RPMI7951 (cell line): ENCODE data around the gene MICA. TPM values are rescaled to one million over a fixed set of nuclear protein-coding genes. Genes with fewer than 3 reads are reported as not detected.
"Not testable (repeated sequence)": the region's sequence is repeated elsewhere in the genome, so short reads cannot be mapped to it uniquely, and the experiment has no call there.

Source experiments
- DNase-seq: peaks from one replicate; pipeline ENCODE4 v3.0.0-alpha.2; 2012; ENCODE audit warnings: low read depth
- total RNA-seq: library from RNA; depleted of rRNA; stranded (reverse); fragments of >200 nt; shearing (Covaris generic); gene quantifications from 2 replicates; pipeline ENCODE4 v1.2.3, GENCODE V29; 2014

Gene MICA
- total RNA-seq, 1 experiment from 2014 or later, result 42.3 TPM

GRCh38 chr6:31381666-31382065 is 21.7 kb upstream of the MICA start:
- no peak for DNase-seq

GRCh38 chr6:31383149-31383548 is 20.2 kb upstream of the MICA start:
- DNase-seq, result peak; percentile 32

- DNase-seq, result no peak
Observed at GRCh38 chr6:31385041-31385440, 18.4 kb upstream of the MICA start.

- no peak for DNase-seq
Observed at GRCh38 chr6:31386099-31386498, 17.3 kb upstream of the MICA start.

GRCh38 chr6:31386977-31387376 is 16.4 kb upstream of the MICA start:
- no peak for DNase-seq

GRCh38 chr6:31388916-31389801 is 14.2 kb upstream of the MICA start:
- DNase-seq, result not testable (repeated sequence)

GRCh38 chr6:31389802-31390132 is 13.6 kb upstream of the MICA start:
- DNase-seq, result not testable (repeated sequence)

GRCh38 chr6:31393932-31394331 is 9.5 kb upstream of the MICA start:
- DNase-seq, result no peak

- DNase-seq, result no peak
Observed at GRCh38 chr6:31394381-31394780, 9.0 kb upstream of the MICA start.

- no peak for DNase-seq
Observed at GRCh38 chr6:31395832-31396231, 7.6 kb upstream of the MICA start.

- peak; percentile 74 for DNase-seq
Observed at GRCh38 chr6:31396422-31397152, 6.8 kb upstream of the MICA start.

- not testable (repeated sequence) for DNase-seq
Observed at GRCh38 chr6:31397153-31397499, 6.3 kb upstream of the MICA start.

- DNase-seq, result no peak
Observed at GRCh38 chr6:31397901-31398525, 5.4 kb upstream of the MICA start.

- peak; percentile 90 for DNase-seq
Observed at GRCh38 chr6:31399589-31400466, 3.6 kb upstream of the MICA start.

- DNase-seq, result peak; percentile 73
Observed at GRCh38 chr6:31400467-31401289, 2.7 kb upstream of the MICA start.

GRCh38 chr6:31401403-31401802 is 2.0 kb upstream of the MICA start:
- DNase-seq, result peak; percentile 89

- DNase-seq, result peak; percentile 28
Observed at GRCh38 chr6:31402324-31403282, 792 bp upstream of the MICA start.

- not testable (repeated sequence) for DNase-seq
Observed at GRCh38 chr6:31404061-31404364, 618 bp downstream of the MICA start.

GRCh38 chr6:31405996-31406395 is 2.6 kb downstream of the MICA start:
- no peak for DNase-seq

GRCh38 chr6:31407699-31408098 is 4.3 kb downstream of the MICA start:
- DNase-seq, result peak; percentile 77
